ENCODE results near the gene PKP3.

- TF ChIP-seq CTCF (IDR thresholded peaks at IDR 0.05) (no peak), POLR2A (IDR thresholded peaks at IDR 0.05) (no peak)
Measured at GRCh38 chr11:357582-357981, 36.4 kb upstream of the PKP3 start.

All from stomach (tissue), 4 donors.